Right cardiac atrium (tissue), 5 donors: Measurements from ENCODE around the gene PRKAG3. TPM values are rescaled to one million over a fixed set of nuclear protein-coding genes. Genes with fewer than 3 reads are reported as not detected.

Experiments
- ATAC-seq, 2 donors: fragments of 200-7000 bp; cut with Tn5 transposase; one replicate each; pipeline versions ENCODE4 v1.8.0 to v1.9.1; 2020; ENCODE audit warnings: moderate library complexity in 2 of 2, mild to moderate bottlenecking in 1 of 2
- DNase-seq, 3 donors: peaks; one replicate each; pipeline ENCODE4 v3.0.0-alpha.2; 2020
- H3K27ac ChIP-seq: one replicate; pipeline ENCODE4 v1.5.1; 2013; ENCODE audit warnings: mild to moderate bottlenecking, low read length, control low read depth, moderate library complexity
- H3K27me3 ChIP-seq: one replicate; pipeline ENCODE4 v1.6.1; 2013; ENCODE audit not compliant: control insufficient read depth, insufficient read depth
- H3K4me1 ChIP-seq: one replicate; pipeline ENCODE4 v1.6.1; 2013; ENCODE audit warnings: low read length; ENCODE audit not compliant: control insufficient read depth, insufficient read depth
- H3K4me3 ChIP-seq: one replicate; pipeline ENCODE4 v1.5.1; 2013; ENCODE audit warnings: low read length, control low read depth
- H3K9me3 ChIP-seq: one replicate; pipeline ENCODE4 v1.6.1; 2013; ENCODE audit warnings: low read length; ENCODE audit not compliant: control insufficient read depth
- WGBS: extraction: QIAGEN DNeasy Blood & Tissue Kit; methylation state at CpG from one replicate; pipeline ENCODE4 v1.1.7; 2013; 5-methylcytosine and 5-hydroxymethylcytosine counted together
- intact Hi-C, 4 donors: fragments of 100-400 bp; cut with DNase I; formaldehyde crosslinking; loops; one replicate each; pipeline versions ENCODE4 v1.11.0 to v1.14.0; 2022 to 2023
- polyA plus RNA-seq: library from polyadenylated mRNA; stranded (reverse); fragments of 200-250 nt; gene quantifications from one replicate; pipeline ENCODE4 v1.2.3, GENCODE V29; 2013
- total RNA-seq, 4 donors: library from RNA; stranded (reverse); fragmentation: NEBNext Ultra II Directional; extraction: Animal tissue kit (Norgen Biotek cat#: 25700); gene quantifications; one replicate each; pipeline ENCODE4 v1.2.1, GENCODE V29; 2021
- donor health status: healthy with polysubstance abuse.
- donor health status: DM: no; HTN: yes; CAD: no.
- donor health status: DM: no; HTN: no; CAD: no.
- donor health status: DM: no; HTN: yes; CAD: no; lungs with severe emphysema.
- donor health status: DM: yes; HTN: yes; CAD: no.

PRKAG3 gene
- total and polyA plus RNA-seq, 5 donors, result 0.07 to 0.15 (median 0.14) TPM; not detected in 2

DNA sequence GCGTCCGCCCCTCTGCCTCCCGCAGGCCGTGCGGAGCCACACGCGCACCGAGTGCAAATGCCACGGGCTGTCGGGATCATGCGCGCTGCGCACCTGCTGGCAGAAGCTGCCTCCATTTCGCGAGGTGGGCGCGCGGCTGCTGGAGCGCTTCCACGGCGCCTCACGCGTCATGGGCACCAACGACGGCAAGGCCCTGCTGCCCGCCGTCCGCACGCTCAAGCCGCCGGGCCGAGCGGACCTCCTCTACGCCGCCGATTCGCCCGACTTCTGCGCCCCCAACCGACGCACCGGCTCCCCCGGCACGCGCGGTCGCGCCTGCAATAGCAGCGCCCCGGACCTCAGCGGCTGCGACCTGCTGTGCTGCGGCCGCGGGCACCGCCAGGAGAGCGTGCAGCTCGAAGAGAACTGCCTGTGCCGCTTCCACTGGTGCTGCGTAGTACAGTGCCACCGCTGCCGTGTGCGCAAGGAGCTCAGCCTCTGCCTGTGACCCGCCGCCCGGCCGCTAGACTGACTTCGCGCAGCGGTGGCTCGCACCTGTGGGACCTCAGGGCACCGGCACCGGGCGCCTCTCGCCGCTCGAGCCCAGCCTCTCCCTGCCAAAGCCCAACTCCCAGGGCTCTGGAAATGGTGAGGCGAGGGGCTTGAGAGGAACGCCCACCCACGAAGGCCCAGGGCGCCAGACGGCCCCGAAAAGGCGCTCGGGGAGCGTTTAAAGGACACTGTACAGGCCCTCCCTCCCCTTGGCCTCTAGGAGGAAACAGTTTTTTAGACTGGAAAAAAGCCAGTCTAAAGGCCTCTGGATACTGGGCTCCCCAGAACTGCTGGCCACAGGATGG lies 42.0 kb upstream of the PRKAG3 start:
- H3K27me3 ChIP-seq, result no peaks in the 10 kb centered on the region
- ATAC-seq, result no peak

DNA sequence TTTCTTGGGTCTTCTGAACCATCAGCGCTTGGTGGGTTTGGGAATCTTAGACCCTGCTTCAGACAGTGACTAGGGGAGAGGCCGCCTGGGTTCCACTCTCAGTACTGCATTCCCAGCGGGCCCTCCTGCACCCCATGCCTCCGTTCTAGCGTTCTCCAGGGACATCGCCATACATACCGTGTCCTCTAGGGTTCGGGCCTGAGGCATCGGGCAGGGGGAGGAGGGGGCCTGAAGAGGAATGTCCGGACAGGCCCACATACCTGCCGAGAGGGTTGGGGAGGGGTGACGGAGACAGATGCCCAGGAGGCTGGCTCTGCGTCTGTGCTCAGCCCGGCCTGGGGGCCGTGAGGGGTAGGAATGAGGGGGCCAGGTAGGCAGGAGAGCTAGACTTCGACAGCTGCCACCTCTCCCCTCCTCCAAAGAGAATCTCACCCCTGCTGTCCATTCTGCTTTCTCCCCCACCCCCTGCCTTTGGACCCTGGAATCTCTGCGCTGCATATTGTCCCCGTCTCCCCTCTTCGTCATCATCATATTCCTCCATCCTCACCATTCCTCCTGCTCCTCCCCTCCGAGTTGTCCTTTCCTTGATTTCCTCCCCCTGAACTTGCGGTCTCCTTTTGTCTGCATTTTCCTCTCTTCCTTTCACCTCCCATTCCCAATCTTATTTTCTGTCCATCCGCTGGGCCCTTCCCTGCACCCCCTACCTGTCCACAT lies 41.2 kb upstream of the PRKAG3 start:
- ATAC-seq (no peak), DNase-seq (no peak)
- Histone ChIP-seq H3K4me3 (no peak overlapping the region), H3K27me3 (no peaks in the 10 kb centered on the region), H3K4me1 (no peaks in the 10 kb centered on the region), H3K27ac (no peak overlapping the region), H3K9me3 (no peaks in the 10 kb centered on the region)
- 15% methylated on average over 22 of the region's 22 CpGs for WGBS
- intact Hi-C loops, result no loop called here

More for the DNA sequence above, 42.0 kb upstream of the PRKAG3 start:
- Histone ChIP-seq H3K4me1 (no peaks in the 10 kb centered on the region), H3K4me3 (no peak overlapping the region), H3K27ac (no peak overlapping the region), H3K9me3 (no peaks in the 10 kb centered on the region)
- WGBS, result 14% methylated on average over 86 of the region's 86 CpGs
- intact Hi-C loops, result no loop called here
- DNase-seq, result peak in 1 of 3 donors; percentile 51

DNA sequence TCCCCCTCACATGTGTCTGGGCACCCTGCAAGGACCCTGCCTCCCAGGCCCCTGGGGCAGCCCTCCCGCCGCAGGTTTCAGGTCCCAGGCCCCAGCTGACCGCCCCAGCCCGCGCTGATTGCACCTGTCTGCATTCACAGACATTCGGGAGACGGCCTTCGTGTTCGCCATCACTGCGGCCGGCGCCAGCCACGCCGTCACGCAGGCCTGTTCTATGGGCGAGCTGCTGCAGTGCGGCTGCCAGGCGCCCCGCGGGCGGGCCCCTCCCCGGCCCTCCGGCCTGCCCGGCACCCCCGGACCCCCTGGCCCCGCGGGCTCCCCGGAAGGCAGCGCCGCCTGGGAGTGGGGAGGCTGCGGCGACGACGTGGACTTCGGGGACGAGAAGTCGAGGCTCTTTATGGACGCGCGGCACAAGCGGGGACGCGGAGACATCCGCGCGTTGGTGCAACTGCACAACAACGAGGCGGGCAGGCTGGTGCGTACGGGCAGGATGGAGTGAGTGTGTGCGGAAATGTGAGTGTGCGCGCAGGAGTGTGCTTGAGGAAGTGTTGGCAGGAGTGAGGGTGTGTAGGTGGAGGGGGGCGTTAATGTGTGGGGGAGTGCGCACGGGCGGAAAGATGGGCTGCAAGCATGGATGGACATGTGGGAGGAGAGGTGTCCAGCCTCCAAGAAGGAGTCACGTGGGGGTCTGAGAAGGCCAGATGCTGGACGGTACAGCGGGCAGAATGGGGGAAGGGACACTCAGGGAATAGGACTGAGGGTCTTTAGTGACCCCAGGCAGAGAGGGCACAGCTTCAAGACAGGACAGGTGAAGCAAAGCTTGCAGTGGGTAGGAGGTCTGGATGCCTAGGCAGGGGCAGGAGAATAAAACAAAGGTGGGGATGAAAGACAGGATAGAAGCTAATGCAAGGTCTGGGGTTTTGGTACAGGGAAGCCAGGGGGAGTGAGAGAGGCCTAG lies 40.0 kb upstream of the PRKAG3 start:
- DNase-seq (peak in 1 of 3 donors; percentile 49), ATAC-seq (no peak)
- WGBS, result 3% methylated on average over 60 of the region's 60 CpGs
- no peaks in the 10 kb centered on the region for H3K9me3 ChIP-seq
- H3K4me1 ChIP-seq, result no peaks in the 10 kb centered on the region
- H3K27me3 ChIP-seq, result no peaks in the 10 kb centered on the region
- intact Hi-C loops, result no loop called here
- H3K27ac ChIP-seq, result no peak overlapping the region
- H3K4me3 ChIP-seq, result no peak overlapping the region

- Histone ChIP-seq H3K27me3 (no peaks in the 10 kb centered on the region), H3K4me1 (no peaks in the 10 kb centered on the region), H3K4me3 (no peak overlapping the region), H3K27ac (no peak overlapping the region), H3K9me3 (no peaks in the 10 kb centered on the region)
- intact Hi-C loops, result no loop called here
- no peak for ATAC-seq
- DNase-seq, result peak; percentile 43 to 83 (median 74)
- WGBS, result 11% methylated on average over 18 of the region's 18 CpGs
Measured at GRCh38 chr2:218870984-218871344, 39.4 kb upstream of the PRKAG3 start.

- ATAC-seq (no peak), DNase-seq (no peak)
- WGBS, result 80% methylated on average over 9 of the region's 9 CpGs
- Histone ChIP-seq H3K4me3 (no peak overlapping the region), H3K4me1 (no peaks in the 10 kb centered on the region), H3K27ac (no peak overlapping the region), H3K27me3 (no peaks in the 10 kb centered on the region), H3K9me3 (no peaks in the 10 kb centered on the region)
- intact Hi-C loops, result no loop called here
Measured at GRCh38 chr2:218869064-218869463, 37.5 kb upstream of the PRKAG3 start.

DNA sequence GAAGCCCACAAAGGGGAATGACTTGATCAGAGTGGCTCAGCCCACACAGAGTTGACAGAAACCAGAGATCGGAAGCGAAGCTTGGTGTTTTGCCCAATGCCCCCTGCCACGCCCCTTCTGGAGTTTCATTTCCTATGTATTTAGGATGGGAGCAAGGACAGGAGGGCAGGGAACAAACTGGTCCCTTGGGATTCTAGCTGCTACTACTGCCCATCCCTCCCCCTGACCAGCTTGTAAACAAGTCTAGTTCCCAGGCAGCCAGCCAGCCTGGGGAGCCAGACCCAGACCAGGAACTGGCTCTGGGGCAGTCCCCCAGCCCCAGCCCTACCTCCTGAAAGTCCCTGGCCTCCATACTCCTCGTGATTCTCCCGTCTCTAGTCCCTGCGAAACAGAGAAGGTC lies 36.3 kb upstream of the PRKAG3 start:
- intact Hi-C loops, result no loop called here
- ATAC-seq (no peak), DNase-seq (no peak)

DNA sequence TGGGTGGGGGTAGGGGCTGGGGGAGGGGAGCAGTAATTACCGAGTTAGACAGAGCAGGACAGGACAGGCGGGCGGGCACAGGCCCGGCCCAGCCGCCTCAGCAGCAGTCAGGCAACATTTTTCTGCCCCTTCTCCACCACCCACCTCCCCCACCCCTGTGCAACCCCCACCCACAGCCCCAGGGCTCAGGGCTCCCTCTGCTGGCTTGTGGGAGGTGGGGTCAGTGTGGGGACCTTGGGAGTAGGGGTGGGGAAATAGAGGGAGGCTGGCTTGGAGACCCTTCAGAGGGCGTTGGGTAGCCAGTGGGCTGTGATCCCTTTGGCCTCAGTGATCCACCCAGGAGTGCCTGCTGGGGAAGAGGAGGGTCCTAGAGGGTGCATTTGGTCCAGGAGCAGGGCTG lies 34.4 kb upstream of the PRKAG3 start:
- Histone ChIP-seq H3K27ac (no peak overlapping the region), H3K4me3 (no peak overlapping the region), H3K9me3 (no peaks in the 10 kb centered on the region), H3K27me3 (no peaks in the 10 kb centered on the region), H3K4me1 (no peaks in the 10 kb centered on the region)
- WGBS, result 67% methylated on average over 6 of the region's 6 CpGs
- intact Hi-C loops, result no loop called here
- DNase-seq (no peak), ATAC-seq (no peak)

More for the DNA sequence above, 36.3 kb upstream of the PRKAG3 start:
- WGBS, result 34% methylated on average over 6 of the region's 6 CpGs
- H3K4me3 ChIP-seq, result no peak overlapping the region
- no peaks in the 10 kb centered on the region for H3K27me3 ChIP-seq
- no peaks in the 10 kb centered on the region for H3K4me1 ChIP-seq
- no peak overlapping the region for H3K27ac ChIP-seq
- H3K9me3 ChIP-seq, result no peaks in the 10 kb centered on the region

- H3K9me3 ChIP-seq, result no peaks in the 10 kb centered on the region
- H3K27me3 ChIP-seq, result no peaks in the 10 kb centered on the region
- ATAC-seq, result no peak
- H3K4me3 ChIP-seq, result no peak overlapping the region
- WGBS, result 79% methylated on average over 4 of the region's 4 CpGs
- no peak overlapping the region for H3K27ac ChIP-seq
- intact Hi-C loops, result no loop called here
- DNase-seq, result no peak
- H3K4me1 ChIP-seq, result no peaks in the 10 kb centered on the region
Measured at GRCh38 chr2:218865396-218865795, 33.8 kb upstream of the PRKAG3 start.

- no peak for DNase-seq
- WGBS, result 72% methylated on average over 3 of the region's 3 CpGs
- no peaks in the 10 kb centered on the region for H3K9me3 ChIP-seq
- intact Hi-C loops, result no loop called here
- ATAC-seq, result no peak
- H3K27ac ChIP-seq, result no peak overlapping the region
- H3K4me3 ChIP-seq, result no peak overlapping the region
- no peaks in the 10 kb centered on the region for H3K27me3 ChIP-seq
- H3K4me1 ChIP-seq, result no peaks in the 10 kb centered on the region
Measured at GRCh38 chr2:218863021-218863520, 31.5 kb upstream of the PRKAG3 start.

DNA sequence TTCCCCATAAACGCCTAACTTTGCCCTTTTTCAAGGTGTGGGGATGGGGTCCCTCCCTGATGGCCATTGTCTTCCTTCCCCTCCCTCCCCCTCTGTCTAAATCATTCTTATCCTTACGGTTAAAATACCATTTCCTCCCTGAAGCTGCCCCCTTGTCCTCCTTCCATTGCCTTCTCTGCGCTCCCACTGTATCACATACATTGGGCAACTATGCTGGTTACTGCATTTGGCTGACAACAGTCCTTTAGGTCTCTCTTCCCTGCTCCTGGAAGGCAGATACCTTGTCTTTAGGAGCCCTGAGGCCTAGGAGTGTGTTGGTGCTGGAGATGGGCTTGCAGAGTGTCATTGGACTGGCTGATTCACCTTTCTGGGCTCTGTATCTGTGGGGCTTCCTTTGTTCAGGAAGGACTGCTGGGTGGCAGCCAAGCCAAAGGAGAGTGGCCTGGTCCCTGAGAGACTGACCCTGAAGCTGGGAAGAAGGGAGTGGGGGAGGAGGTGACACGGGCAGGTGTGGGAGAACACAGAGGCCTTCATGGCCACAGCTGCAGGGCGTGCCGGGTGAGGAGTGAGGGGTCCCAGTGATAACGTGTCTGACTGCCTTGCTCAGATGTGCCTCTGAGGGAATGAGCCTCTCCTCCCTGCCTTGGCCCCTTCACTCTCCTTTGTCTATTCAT lies 30.2 kb upstream of the PRKAG3 start:
- Histone ChIP-seq H3K27me3 (no peaks in the 10 kb centered on the region), H3K4me3 (no peak overlapping the region), H3K27ac (no peak overlapping the region), H3K4me1 (no peaks in the 10 kb centered on the region), H3K9me3 (no peaks in the 10 kb centered on the region)
- intact Hi-C loops, result no loop called here
- WGBS, result 63% methylated on average over 7 of the region's 7 CpGs
- ATAC-seq (no peak), DNase-seq (no peak)
